HL-60 (cell line): ENCODE measurements around the gene BANF1.

Source experiments
- DNase-seq, 2 experiments: peaks; one replicate each; pipeline ENCODE4 v3.0.0-alpha.2; 2010 to 2020; ENCODE audit warnings: low read depth in 1 of 2, low spot score in 1 of 2
- H3K27ac ChIP-seq: fragments of 250-450 bp; sonication (Bioruptor Pico); replicated peaks from 2 replicates; pipeline ENCODE4 v1.5.1; 2020; ENCODE audit warnings: mild to moderate bottlenecking, moderate library complexity
- H3K27me3 ChIP-seq: fragments of 250-450 bp; sonication (Bioruptor Pico); 2 replicates; pipeline ENCODE4 v1.5.1; 2021; ENCODE audit warnings: mild to moderate bottlenecking, moderate library complexity; ENCODE audit not compliant: insufficient read depth, poor library complexity, severe bottlenecking
- H3K4me3 ChIP-seq: replicated peaks from 2 replicates; pipeline ENCODE4 v1.5.1; 2011; ENCODE audit warnings: mild to moderate bottlenecking, control low read depth, low read length; ENCODE audit not compliant: insufficient read depth
- GABPA ChIP-seq: IDR thresholded peaks from 2 replicates; pipeline ENCODE4 v1.6.1; 2012; ENCODE audit warnings: low read depth
- POLR2AphosphoS5 ChIP-seq: IDR thresholded peaks from 2 replicates; pipeline ENCODE4 v1.6.1; 2012; ENCODE audit warnings: low read depth
- SPI1 ChIP-seq: IDR thresholded peaks from 2 replicates; pipeline ENCODE4 v1.6.1; 2012; ENCODE audit warnings: low read depth, mild to moderate bottlenecking, borderline replicate concordance
- TF ChIP-seq, protein P1 (sequence below): IDR thresholded peaks from one replicate; pipeline ENCODE4 v1.5.1; 2011; ENCODE audit warnings: low read length, control low read depth, inconsistent platforms; ENCODE audit not compliant: insufficient read depth
- TF ChIP-seq, protein P2 (sequence below): IDR thresholded peaks from 2 replicates; pipeline ENCODE4 v1.6.1; 2012; ENCODE audit warnings: low read depth; ENCODE audit not compliant: insufficient replicate concordance

The BANF1 gene

DNA sequence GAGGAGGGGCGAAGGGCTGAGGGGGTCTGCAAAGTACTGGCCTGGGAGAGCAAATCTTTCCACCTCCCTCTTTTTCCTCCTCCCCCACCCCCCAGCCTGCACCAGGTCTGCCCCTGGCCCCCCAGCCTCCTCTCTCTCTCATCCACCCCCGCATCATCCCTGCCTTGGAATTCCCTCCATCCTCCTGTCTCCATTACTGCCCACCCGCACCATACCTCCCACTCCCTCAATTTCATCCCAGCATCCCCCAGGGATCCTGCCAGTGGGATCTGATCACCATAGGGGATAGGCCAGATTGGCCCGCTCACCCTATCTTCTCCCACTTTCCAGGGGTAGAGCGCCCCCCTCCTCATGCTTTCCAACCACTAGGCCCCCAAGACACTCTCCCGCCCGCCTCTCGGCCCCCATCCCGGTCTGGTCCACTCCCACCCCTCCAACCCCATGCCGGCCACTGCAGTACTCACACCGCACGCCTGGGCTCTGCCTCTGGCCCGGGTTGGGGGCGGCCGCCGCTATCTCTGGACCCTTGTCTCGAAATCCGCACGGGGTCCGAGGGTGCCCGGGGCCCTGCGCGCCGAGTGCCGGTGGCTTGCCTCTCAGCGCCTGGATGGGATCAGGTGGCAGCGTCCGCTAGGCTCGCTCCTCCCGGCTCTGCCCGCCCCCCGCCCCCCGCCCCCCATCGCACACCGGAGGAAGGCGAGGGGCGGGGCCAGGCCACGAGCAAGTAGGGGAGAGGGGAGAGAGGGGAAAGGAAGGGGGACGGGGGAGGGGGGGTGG is 46.4 kb downstream of the BANF1 start, which contains the start of gene GAL3ST3:
GAL3ST3 (minus strand) TSS at position 615 of the 777 bp plus-strand sequence. CDS start 3,746 bp downstream, outside the sequence.
- TF ChIP-seq, protein P1, sequence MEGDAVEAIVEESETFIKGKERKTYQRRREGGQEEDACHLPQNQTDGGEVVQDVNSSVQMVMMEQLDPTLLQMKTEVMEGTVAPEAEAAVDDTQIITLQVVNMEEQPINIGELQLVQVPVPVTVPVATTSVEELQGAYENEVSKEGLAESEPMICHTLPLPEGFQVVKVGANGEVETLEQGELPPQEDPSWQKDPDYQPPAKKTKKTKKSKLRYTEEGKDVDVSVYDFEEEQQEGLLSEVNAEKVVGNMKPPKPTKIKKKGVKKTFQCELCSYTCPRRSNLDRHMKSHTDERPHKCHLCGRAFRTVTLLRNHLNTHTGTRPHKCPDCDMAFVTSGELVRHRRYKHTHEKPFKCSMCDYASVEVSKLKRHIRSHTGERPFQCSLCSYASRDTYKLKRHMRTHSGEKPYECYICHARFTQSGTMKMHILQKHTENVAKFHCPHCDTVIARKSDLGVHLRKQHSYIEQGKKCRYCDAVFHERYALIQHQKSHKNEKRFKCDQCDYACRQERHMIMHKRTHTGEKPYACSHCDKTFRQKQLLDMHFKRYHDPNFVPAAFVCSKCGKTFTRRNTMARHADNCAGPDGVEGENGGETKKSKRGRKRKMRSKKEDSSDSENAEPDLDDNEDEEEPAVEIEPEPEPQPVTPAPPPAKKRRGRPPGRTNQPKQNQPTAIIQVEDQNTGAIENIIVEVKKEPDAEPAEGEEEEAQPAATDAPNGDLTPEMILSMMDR, result no peak
- TF ChIP-seq POLR2AphosphoS5 (no peak), SPI1 (no peak), GABPA (no peak)
- TF ChIP-seq, protein P2, sequence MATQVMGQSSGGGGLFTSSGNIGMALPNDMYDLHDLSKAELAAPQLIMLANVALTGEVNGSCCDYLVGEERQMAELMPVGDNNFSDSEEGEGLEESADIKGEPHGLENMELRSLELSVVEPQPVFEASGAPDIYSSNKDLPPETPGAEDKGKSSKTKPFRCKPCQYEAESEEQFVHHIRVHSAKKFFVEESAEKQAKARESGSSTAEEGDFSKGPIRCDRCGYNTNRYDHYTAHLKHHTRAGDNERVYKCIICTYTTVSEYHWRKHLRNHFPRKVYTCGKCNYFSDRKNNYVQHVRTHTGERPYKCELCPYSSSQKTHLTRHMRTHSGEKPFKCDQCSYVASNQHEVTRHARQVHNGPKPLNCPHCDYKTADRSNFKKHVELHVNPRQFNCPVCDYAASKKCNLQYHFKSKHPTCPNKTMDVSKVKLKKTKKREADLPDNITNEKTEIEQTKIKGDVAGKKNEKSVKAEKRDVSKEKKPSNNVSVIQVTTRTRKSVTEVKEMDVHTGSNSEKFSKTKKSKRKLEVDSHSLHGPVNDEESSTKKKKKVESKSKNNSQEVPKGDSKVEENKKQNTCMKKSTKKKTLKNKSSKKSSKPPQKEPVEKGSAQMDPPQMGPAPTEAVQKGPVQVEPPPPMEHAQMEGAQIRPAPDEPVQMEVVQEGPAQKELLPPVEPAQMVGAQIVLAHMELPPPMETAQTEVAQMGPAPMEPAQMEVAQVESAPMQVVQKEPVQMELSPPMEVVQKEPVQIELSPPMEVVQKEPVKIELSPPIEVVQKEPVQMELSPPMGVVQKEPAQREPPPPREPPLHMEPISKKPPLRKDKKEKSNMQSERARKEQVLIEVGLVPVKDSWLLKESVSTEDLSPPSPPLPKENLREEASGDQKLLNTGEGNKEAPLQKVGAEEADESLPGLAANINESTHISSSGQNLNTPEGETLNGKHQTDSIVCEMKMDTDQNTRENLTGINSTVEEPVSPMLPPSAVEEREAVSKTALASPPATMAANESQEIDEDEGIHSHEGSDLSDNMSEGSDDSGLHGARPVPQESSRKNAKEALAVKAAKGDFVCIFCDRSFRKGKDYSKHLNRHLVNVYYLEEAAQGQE, result no peak
- no peak for DNase-seq
- no peak within 1 kb of the TSS for H3K4me3 ChIP-seq
- H3K27ac ChIP-seq, result no peak within 1 kb of the TSS
- H3K27me3 ChIP-seq, result no peaks in the 10 kb centered on the region

DNA sequence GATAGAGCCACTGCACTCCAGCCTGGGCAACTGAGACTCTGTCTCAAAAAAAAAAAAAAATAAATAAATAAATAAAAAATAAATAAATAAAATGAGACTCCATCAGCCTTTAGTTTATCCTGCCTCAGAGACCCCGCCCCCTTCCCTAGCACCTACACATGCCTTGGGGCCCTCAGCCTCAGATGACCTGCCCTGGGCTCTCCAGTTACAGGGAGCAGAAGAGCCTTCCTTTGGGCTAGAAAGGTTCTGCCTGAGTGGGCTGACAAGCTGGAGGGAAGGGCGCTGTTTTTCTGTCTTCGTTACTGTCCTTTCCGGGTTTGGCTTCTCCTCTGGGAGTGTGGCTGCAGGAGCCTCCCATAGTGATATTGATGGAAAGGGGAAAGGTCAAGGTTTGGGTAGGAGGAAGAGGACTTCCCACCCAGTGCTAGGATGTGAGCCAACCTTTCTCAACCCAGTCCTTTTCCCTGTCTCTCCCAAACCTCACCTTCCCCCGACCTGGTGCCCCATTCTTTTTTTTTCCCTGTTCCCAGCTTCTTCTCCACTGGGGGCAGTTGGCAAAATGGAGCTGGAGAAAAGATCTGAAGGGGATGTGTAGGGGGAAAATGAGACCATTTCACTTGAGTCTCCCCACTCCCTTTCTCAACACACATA is 48.4 kb downstream of the BANF1 start:
- Histone ChIP-seq H3K27me3 (no peaks in the 10 kb centered on the region), H3K4me3 (no peak overlapping the region), H3K27ac (peak overlapping the region; percentile 74)
- TF ChIP-seq, protein P1, result no peak
- no peak for TF ChIP-seq GABPA
- TF ChIP-seq SPI1, result no peak
- no peak for TF ChIP-seq POLR2AphosphoS5
- TF ChIP-seq, protein P2, result no peak
- no peak for DNase-seq

DNA sequence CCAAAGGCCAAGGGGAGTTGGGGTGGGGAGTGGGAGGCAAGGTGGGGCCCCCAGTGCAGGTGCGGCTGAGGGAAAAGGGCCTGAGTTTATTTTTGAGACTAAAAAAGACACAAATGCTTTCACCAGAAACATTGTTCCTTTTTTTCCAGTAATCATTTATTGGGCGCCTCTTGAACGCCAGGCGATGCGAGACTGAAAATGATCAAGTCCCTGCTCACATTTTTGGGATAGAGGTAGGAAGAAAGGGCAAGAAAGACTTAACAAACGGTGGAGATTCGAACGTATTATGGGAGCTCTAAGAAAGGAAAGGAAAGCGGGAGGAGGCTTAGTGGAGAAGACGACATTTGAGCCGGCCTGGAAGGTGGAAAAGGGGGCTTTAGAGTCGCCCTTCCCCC is 49.1 kb downstream of the BANF1 start:
- no peak for DNase-seq
- peak overlapping the region; percentile 74 for H3K27ac ChIP-seq
- H3K4me3 ChIP-seq, result peak overlapping the region; percentile 67
- H3K27me3 ChIP-seq, result no peaks in the 10 kb centered on the region
- TF ChIP-seq, protein P2, result no peak
- TF ChIP-seq, protein P1, result no peak
- no peak for TF ChIP-seq POLR2AphosphoS5
- no peak for TF ChIP-seq GABPA
- TF ChIP-seq SPI1, result no peak
